Chondrocyte (in vitro differentiated cells): ENCODE measurements around the gene INVS. TPM values are rescaled to one million over a fixed set of nuclear protein-coding genes. Genes with fewer than 3 reads are reported as not detected.

Source experiments
- DNase-seq: peaks from one replicate; pipeline ENCODE4 v3.0.0; 2021; ENCODE audit warnings: mixed read lengths, low spot score
- H3K27ac Mint-ChIP-seq: one replicate; pipeline ENCODE4 v1.8.0; 2021; ENCODE audit warnings: mild to moderate bottlenecking, moderate library complexity, mixed read lengths; ENCODE audit not compliant: unreplicated experiment
- H3K27me3 Mint-ChIP-seq: 2 replicates; pipeline ENCODE4 v1.8.0; 2021; ENCODE audit warnings: low read depth, mixed read lengths
- H3K36me3 Mint-ChIP-seq: 2 replicates; pipeline ENCODE4 v1.8.0; 2021; ENCODE audit warnings: low read depth, mixed read lengths
- H3K4me1 Mint-ChIP-seq: 2 replicates; pipeline ENCODE4 v1.8.0; 2021; ENCODE audit warnings: low read depth, mild to moderate bottlenecking, mixed read lengths
- H3K4me3 Mint-ChIP-seq: one replicate; pipeline ENCODE4 v1.8.0; 2021; ENCODE audit warnings: mild to moderate bottlenecking, moderate library complexity, mixed read lengths; ENCODE audit not compliant: unreplicated experiment
- H3K9me3 Mint-ChIP-seq: 2 replicates; pipeline ENCODE4 v1.8.0; 2021; ENCODE audit warnings: low read depth, mixed read lengths
- CTCF ChIP-seq: fragments of 200-600 bp; sonication (generic); IDR thresholded peaks from 2 replicates; pipeline ENCODE4 v1.5.0; 2021; ENCODE audit warnings: antibody characterized with exemption, mild to moderate bottlenecking, moderate library complexity
- total RNA-seq: library from RNA; stranded (reverse); gene quantifications from 3 replicates; pipeline ENCODE4 v1.2.1, GENCODE V29; 2021

Gene INVS
- total RNA-seq, 1 donor from 2014 or later: 16.0 TPM

DNA sequence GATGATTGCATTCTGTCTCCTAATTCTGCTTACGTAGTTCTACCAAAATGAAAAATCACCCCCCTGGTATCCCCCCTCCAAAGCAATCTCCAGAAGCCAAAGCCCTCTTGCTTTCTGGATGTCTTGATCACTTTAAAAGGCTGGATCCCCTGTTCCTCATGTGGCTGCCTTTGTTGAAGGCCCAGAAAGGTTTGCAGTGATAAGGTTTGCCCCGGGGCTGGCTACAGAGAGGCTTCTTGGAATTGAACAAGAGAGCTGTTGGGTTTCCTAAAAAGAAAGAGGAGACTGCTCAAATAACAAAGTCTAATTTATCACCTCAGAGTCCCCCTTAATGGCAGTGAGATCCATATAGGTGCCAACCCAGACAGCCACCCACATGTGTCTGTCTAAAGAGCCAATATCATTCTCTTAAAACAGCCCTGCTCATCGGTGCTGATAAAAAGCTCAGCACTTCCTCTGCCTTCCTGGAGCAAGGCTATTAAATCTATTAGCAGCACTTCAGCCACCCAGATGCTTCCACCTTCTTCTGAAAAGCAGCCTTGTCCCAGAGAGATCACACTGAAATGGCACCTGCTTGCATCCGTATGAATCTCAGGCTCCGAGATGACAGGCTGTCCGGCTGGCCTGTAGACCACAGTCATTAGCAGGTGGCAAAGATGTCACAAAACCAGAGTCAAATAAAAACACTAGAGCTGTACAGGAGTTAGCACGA is 182.8 kb downstream of the INVS start:
- peaks cover 18% of the 10 kb centered on the region for H3K9me3 Mint-ChIP-seq
- no peak for TF ChIP-seq CTCF
- no peak for DNase-seq
- H3K27ac Mint-ChIP-seq: no peak overlapping the region
- H3K4me3 Mint-ChIP-seq: no peak overlapping the region
- H3K27me3 Mint-ChIP-seq: no peaks in the 10 kb centered on the region
- peaks cover 42% of the 10 kb centered on the region for H3K36me3 Mint-ChIP-seq
- H3K4me1 Mint-ChIP-seq: peaks cover 5% of the 10 kb centered on the region

- peaks cover 1% of the 10 kb centered on the region for H3K4me1 Mint-ChIP-seq
- H3K9me3 Mint-ChIP-seq: peaks cover 20% of the 10 kb centered on the region
- H3K4me3 Mint-ChIP-seq: no peak overlapping the region
- TF ChIP-seq CTCF: no peak
- no peaks in the 10 kb centered on the region for H3K27me3 Mint-ChIP-seq
- no peak for DNase-seq
- no peak overlapping the region for H3K27ac Mint-ChIP-seq
- peaks cover 42% of the 10 kb centered on the region for H3K36me3 Mint-ChIP-seq
Measured at GRCh38 chr9:100282388-100282719, 183.3 kb downstream of the INVS start.

DNA sequence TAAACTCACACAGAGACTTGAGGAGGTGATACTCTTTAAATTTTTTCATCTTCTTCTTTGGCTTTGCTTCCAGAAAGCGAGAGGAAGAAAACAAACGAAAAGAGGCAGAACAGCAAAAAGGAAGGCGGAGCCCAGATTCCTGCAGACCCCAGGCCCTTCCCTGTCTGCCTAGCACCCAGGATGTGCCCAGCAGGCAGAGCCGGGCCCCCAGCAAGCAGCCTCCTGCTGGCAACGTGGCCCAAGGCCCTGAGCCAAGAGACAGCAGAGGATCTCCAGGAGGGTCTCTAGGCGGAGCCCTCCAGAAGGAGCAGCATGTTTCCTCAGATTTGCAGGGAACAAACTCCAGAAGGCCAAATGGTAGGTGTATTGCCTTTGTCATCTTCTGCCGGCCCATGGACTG is 185.2 kb downstream of the INVS start:
- TF ChIP-seq CTCF: no peak
- no peak overlapping the region for H3K27ac Mint-ChIP-seq
- no peak overlapping the region for H3K4me3 Mint-ChIP-seq
- no peaks in the 10 kb centered on the region for H3K27me3 Mint-ChIP-seq
- DNase-seq: no peak
- peaks cover 47% of the 10 kb centered on the region for H3K36me3 Mint-ChIP-seq
- peaks cover 26% of the 10 kb centered on the region for H3K9me3 Mint-ChIP-seq
- H3K4me1 Mint-ChIP-seq: no peaks in the 10 kb centered on the region

- H3K9me3 Mint-ChIP-seq: peaks cover 26% of the 10 kb centered on the region
- H3K27ac Mint-ChIP-seq: no peak overlapping the region
- H3K27me3 Mint-ChIP-seq: no peaks in the 10 kb centered on the region
- TF ChIP-seq CTCF: no peak
- H3K4me3 Mint-ChIP-seq: no peak overlapping the region
- DNase-seq: no peak
- H3K4me1 Mint-ChIP-seq: no peaks in the 10 kb centered on the region
- H3K36me3 Mint-ChIP-seq: peaks cover 48% of the 10 kb centered on the region
Measured at GRCh38 chr9:100285080-100285479, 186.0 kb downstream of the INVS start.

DNA sequence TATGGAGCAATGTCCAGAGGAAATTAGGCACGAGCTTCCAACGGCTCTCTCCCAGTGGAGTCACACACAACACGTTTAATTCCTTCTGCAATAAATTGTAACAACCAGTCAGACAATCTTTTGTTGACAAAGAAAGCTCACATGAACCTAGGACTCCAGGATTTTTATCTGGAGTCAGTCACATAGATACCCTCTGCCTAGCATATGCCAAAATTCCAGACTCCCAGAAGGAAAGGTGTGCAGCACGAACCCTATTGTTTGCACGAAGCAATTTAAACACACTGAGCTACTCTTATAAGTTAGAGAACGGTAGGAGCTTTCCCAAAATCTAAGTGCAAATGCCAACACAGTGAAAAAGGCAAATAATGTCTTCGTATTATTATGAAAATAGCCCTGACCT is 186.6 kb downstream of the INVS start:
- no peak overlapping the region for H3K4me3 Mint-ChIP-seq
- DNase-seq: no peak
- H3K27ac Mint-ChIP-seq: no peak overlapping the region

More for the DNA sequence above, 186.6 kb downstream of the INVS start:
- Mint-ChIP-seq H3K27me3 (no peaks in the 10 kb centered on the region), H3K36me3 (peaks cover 49% of the 10 kb centered on the region), H3K4me1 (no peaks in the 10 kb centered on the region), H3K9me3 (peaks cover 26% of the 10 kb centered on the region)
- TF ChIP-seq CTCF: no peak
